Fibroblast of skin of right biceps (primary cell): Measurements from ENCODE around the gene CYP27A1.

Experiments used
- DNase-seq: peaks from one replicate; pipeline ENCODE4 v3.0.0-alpha.2; 2013

The CYP27A1 gene

DNA sequence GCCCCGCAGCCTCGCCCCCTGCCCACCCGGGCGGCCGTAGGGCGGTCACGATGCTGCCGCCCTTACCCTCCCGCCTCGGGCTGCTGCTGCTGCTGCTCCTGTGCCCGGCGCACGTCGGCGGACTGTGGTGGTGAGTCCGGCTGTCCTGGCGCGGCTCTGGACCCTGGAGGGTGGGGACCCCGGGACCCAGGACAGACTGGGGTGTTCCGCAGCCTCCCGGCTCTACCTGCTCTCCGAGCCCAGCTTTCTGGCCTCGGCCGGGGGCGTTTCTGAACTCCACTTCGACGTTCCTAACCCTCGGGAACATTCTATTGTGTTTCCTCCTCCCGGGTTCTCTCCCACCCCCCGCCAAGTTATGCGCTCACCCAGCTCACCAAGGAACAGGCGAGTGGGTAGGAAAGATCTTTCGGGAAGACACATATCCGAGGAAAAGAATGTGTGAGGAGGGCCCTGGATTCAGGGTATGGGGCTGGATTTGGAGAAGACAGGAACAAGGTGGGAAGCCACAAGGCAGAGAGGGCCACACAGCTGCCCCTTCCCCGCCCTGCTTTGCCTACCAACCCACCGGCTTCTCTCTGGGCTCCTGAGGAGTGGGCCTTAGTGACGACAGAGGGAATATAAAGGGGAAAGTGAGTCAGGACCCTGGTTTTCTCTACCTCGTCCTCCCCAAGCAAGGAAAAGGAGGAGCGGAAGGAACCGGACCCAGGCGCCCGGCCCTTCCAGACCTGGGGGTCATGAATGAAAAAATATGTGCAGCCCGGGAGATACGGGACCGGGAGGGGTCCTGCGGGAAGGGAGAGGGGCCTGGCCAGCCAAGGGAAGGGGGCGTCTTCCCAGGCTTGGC is 78.3 kb downstream of the CYP27A1 start:
- no peak for DNase-seq

DNA sequence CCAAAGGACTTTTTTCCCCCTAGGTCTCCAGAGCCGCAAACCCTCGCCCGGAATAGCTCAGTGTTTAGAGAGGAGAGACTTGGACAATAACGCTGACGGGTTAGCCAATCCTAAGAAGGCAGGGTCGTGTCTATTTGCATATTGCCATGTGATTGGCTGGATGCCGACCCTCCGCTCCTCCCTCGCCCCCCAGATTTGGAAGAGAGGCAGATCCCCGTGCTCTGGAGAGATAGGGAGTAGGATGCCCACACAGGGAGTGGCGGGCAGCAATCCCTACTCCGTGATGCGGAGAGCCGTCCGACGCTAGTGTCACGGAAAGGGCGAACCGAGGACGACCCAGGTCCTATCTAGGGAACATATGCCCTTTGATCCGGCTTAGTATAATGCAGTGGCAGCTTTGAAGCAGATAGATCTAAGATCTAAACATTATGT is 79.0 kb downstream of the CYP27A1 start:
- peak; percentile 80 for DNase-seq

GRCh38 chr2:218861645-218862318 is 79.8 kb downstream of the CYP27A1 start:
- no peak for DNase-seq

GRCh38 chr2:218863021-218863520 is 81.1 kb downstream of the CYP27A1 start:
- DNase-seq, result no peak
